Mammary epithelial cell (primary cell): Measurements from ENCODE around the gene ADAT3.

ENCODE experiments used
- EZH2 ChIP-seq: IDR thresholded peaks from 2 replicates; pipeline ENCODE4 v1.6.1; 2012; ENCODE audit warnings: low read length, inconsistent platforms, borderline replicate concordance
- TF ChIP-seq, protein P1 (sequence below), 2 donors: IDR thresholded peaks in 1 of 2; conservative IDR thresholded peaks in 1 of 2; 2 replicates each; pipeline ENCODE4 v1.5.1; 2011 to 2012; ENCODE audit warnings: inconsistent platforms in 2 of 2, low read length in 2 of 2, mild to moderate bottlenecking in 2 of 2, control low read depth in 1 of 2, low read depth in 1 of 2; ENCODE audit not compliant: insufficient read depth in 1 of 2; ENCODE audit errors: extremely low read depth in 1 of 2

DNA sequence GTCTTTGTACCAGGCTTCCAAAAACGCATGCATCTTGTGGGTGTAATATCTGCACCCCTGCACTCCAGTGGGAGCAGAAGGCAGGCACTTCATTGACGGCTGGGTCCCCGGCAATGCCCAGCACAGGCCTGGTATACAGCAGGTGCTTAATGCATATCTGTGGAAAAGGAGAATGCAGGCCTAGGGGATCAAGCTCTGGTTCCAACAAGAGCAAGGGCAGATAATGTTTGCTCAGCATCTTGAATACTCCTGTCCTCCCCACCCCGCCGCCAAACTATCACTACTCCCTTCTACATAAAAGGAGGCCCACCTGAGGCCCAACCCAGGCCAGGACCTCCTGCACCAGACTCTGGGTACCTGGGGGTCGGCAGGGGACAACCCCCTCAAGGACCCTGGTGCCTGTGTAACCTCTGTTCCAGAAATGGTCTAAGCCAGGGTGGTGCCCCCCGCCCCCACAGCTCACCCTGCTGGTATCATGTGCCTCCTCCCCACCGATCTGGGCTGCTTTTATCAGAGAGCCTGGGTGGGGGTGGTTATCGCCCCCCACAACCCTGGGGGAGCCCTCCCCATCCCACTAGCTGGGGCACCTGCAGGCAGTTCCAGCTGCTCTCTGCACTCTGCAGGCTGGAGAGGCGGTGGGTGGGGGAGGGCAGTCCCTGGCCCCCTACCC, 46.7 kb upstream of the ADAT3 start:
- no peak for TF ChIP-seq EZH2
- TF ChIP-seq, protein P1, sequence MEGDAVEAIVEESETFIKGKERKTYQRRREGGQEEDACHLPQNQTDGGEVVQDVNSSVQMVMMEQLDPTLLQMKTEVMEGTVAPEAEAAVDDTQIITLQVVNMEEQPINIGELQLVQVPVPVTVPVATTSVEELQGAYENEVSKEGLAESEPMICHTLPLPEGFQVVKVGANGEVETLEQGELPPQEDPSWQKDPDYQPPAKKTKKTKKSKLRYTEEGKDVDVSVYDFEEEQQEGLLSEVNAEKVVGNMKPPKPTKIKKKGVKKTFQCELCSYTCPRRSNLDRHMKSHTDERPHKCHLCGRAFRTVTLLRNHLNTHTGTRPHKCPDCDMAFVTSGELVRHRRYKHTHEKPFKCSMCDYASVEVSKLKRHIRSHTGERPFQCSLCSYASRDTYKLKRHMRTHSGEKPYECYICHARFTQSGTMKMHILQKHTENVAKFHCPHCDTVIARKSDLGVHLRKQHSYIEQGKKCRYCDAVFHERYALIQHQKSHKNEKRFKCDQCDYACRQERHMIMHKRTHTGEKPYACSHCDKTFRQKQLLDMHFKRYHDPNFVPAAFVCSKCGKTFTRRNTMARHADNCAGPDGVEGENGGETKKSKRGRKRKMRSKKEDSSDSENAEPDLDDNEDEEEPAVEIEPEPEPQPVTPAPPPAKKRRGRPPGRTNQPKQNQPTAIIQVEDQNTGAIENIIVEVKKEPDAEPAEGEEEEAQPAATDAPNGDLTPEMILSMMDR (conservative IDR thresholded peaks at IDR 0.05 in 1 of 2, IDR thresholded peaks at IDR 0.05 in 1 of 2; ENCODE audit: extremely low read depth in 1 of 2, insufficient read depth in 1 of 2, low read depth in 1 of 2, low read length in 2 of 2): no peak
